Endothelial cell (in vitro differentiated cells): ENCODE results near the gene TCHH. TPM values are rescaled to one million over a fixed set of nuclear protein-coding genes. Genes with fewer than 3 reads are reported as not detected.

Experiments
- DNase-seq: peaks from one replicate; pipeline ENCODE4 v3.0.0; 2021; ENCODE audit warnings: low spot score
- H3K27ac Mint-ChIP-seq: one replicate; pipeline ENCODE4 v1.8.0; 2021; ENCODE audit warnings: mixed read lengths, inconsistent platforms; ENCODE audit not compliant: unreplicated experiment
- H3K27me3 Mint-ChIP-seq: one replicate; pipeline ENCODE4 v1.8.0; 2021; ENCODE audit warnings: mild to moderate bottlenecking, moderate library complexity, mixed read lengths, inconsistent platforms; ENCODE audit not compliant: unreplicated experiment
- H3K36me3 Mint-ChIP-seq: one replicate; pipeline ENCODE4 v1.8.0; 2021; ENCODE audit warnings: mild to moderate bottlenecking, low read depth, mixed read lengths, inconsistent platforms; ENCODE audit not compliant: unreplicated experiment
- H3K4me1 Mint-ChIP-seq: one replicate; pipeline ENCODE4 v1.8.0; 2021; ENCODE audit warnings: mild to moderate bottlenecking, mixed read lengths, inconsistent platforms; ENCODE audit not compliant: unreplicated experiment
- H3K4me3 Mint-ChIP-seq: one replicate; pipeline ENCODE4 v1.8.0; 2021; ENCODE audit warnings: mild to moderate bottlenecking, mixed read lengths, inconsistent platforms; ENCODE audit not compliant: unreplicated experiment
- H3K9me3 Mint-ChIP-seq: one replicate; pipeline ENCODE4 v1.8.0; 2021; ENCODE audit warnings: mixed read lengths, inconsistent platforms; ENCODE audit not compliant: unreplicated experiment
- CTCF ChIP-seq: fragments of 200-600 bp; sonication (generic); IDR thresholded peaks from one replicate; pipeline ENCODE4 v1.5.0; 2021; ENCODE audit warnings: antibody characterized with exemption; ENCODE audit not compliant: unreplicated experiment
- total RNA-seq: library from RNA; stranded (reverse); fragmentation: NEBNext Ultra II Directional; extraction: Animal tissue kit (Norgen Biotek cat#: 25700); gene quantifications from one replicate; pipeline ENCODE4 v1.2.1, GENCODE V29; 2021; ENCODE audit not compliant: unreplicated experiment

Gene TCHH
- total RNA-seq, 1 donor from 2014 or later, result 0.38 TPM

GRCh38 chr1:152072311-152072710, 42.9 kb downstream of the TCHH start:
- no peak overlapping the region for H3K27ac Mint-ChIP-seq
- TF ChIP-seq CTCF, result no peak
- no peaks in the 10 kb centered on the region for H3K36me3 Mint-ChIP-seq
- H3K4me3 Mint-ChIP-seq, result no peak overlapping the region
- no peaks in the 10 kb centered on the region for H3K9me3 Mint-ChIP-seq
- H3K4me1 Mint-ChIP-seq, result peaks cover 4% of the 10 kb centered on the region
- DNase-seq, result no peak
- peaks cover 5% of the 10 kb centered on the region for H3K27me3 Mint-ChIP-seq

- no peaks in the 10 kb centered on the region for H3K36me3 Mint-ChIP-seq
- no peak overlapping the region for H3K27ac Mint-ChIP-seq
- no peak for TF ChIP-seq CTCF
- H3K4me3 Mint-ChIP-seq, result no peak overlapping the region
- peaks cover 3% of the 10 kb centered on the region for H3K27me3 Mint-ChIP-seq
- peaks cover 11% of the 10 kb centered on the region for H3K4me1 Mint-ChIP-seq
- no peaks in the 10 kb centered on the region for H3K9me3 Mint-ChIP-seq
- no peak for DNase-seq
Measured at GRCh38 chr1:152071123-152071522, 44.1 kb downstream of the TCHH start.

GRCh38 chr1:152067929-152068328, 47.3 kb downstream of the TCHH start:
- peaks cover 19% of the 10 kb centered on the region for H3K4me1 Mint-ChIP-seq
- H3K4me3 Mint-ChIP-seq, result no peak overlapping the region
- H3K27ac Mint-ChIP-seq, result no peak overlapping the region
- no peaks in the 10 kb centered on the region for H3K36me3 Mint-ChIP-seq
- no peak for TF ChIP-seq CTCF
- H3K27me3 Mint-ChIP-seq, result peaks cover 1% of the 10 kb centered on the region
- no peak for DNase-seq
- H3K9me3 Mint-ChIP-seq, result no peaks in the 10 kb centered on the region

- peaks cover 19% of the 10 kb centered on the region for H3K4me1 Mint-ChIP-seq
- no peaks in the 10 kb centered on the region for H3K9me3 Mint-ChIP-seq
- H3K27me3 Mint-ChIP-seq, result peaks cover 1% of the 10 kb centered on the region
- no peak overlapping the region for H3K4me3 Mint-ChIP-seq
- H3K36me3 Mint-ChIP-seq, result no peaks in the 10 kb centered on the region
- no peak overlapping the region for H3K27ac Mint-ChIP-seq
- TF ChIP-seq CTCF, result no peak
- no peak for DNase-seq
Measured at GRCh38 chr1:152067150-152067549, 48.1 kb downstream of the TCHH start.

GRCh38 chr1:152061952-152062351, 53.3 kb downstream of the TCHH start:
- H3K27me3 Mint-ChIP-seq, result no peaks in the 10 kb centered on the region
- no peaks in the 10 kb centered on the region for H3K36me3 Mint-ChIP-seq
- no peak overlapping the region for H3K4me3 Mint-ChIP-seq
- H3K9me3 Mint-ChIP-seq, result no peaks in the 10 kb centered on the region
- no peak for TF ChIP-seq CTCF
- no peak for DNase-seq
- no peak overlapping the region for H3K27ac Mint-ChIP-seq
- peaks cover 12% of the 10 kb centered on the region for H3K4me1 Mint-ChIP-seq

Other genes starting within 250 kb of the TCHH start
- 9.0 TPM for gene THEM4, start 205.9 kb downstream of the TCHH start, total RNA-seq
- 241 TPM for gene S100A10, start 121.6 kb downstream of the TCHH start, total RNA-seq
- gene S100A11, start 78.4 kb downstream of the TCHH start, total RNA-seq, result 1,124 TPM
- not detected for gene TCHHL1, start 26.4 kb downstream of the TCHH start, total RNA-seq
- not detected for gene RPTN, start 43.8 kb upstream of the TCHH start, total RNA-seq
- gene HRNR, start 108.7 kb upstream of the TCHH start, total RNA-seq, result not detected
- not detected for gene FLG, start 209.8 kb upstream of the TCHH start, total RNA-seq
- not detected for gene FLG2, start 244.6 kb upstream of the TCHH start, total RNA-seq